GM19328 (cell line): ENCODE measurements around the gene CDT1.

Source experiments
- ATAC-seq: cut with Tn5 transposase; IDR thresholded peaks from one replicate; pipeline ENCODE4 v1.9.1; 2021; ENCODE audit warnings: mild to moderate bottlenecking, moderate library complexity; ENCODE audit not compliant: unreplicated experiment

The CDT1 gene

DNA sequence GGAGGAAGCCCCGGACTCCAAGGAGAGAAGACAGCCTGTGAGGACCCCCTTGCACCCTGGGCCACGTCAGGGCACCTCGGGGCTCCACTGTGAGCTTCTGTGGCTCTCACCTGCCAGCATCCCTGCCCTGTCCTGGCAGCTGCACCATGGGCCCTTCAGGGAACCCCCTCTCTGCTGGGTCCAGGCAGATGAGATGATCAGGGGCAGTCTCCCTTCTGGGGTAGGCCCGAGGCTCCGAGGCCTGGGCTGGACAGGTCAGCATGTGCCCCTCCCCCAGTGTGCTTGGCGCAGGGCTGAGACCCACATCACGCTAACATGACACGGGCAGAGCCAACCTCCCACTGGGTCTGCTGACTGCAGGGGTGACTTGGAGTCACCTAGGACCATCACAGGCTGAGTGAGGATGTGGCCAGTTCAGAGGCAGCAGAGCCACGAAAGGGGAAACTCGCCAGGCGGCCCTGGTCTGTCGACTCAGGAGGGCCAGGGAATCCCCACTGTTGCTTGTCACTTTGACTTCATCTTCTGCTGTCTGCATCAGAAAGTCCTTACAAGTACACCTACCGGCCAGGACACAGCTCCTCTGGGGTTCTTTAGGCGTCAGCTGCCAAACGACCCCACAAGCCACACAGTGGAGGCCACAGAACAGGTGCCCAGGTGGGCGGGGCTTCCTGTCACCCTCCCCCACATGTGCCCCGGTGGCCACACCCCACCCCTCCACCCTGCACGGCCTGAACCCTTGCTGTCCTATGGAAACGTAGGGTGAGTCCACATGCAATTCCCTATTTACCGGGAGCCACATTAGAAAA, 50.9 kb downstream of the CDT1 start:
- no peak for ATAC-seq

DNA sequence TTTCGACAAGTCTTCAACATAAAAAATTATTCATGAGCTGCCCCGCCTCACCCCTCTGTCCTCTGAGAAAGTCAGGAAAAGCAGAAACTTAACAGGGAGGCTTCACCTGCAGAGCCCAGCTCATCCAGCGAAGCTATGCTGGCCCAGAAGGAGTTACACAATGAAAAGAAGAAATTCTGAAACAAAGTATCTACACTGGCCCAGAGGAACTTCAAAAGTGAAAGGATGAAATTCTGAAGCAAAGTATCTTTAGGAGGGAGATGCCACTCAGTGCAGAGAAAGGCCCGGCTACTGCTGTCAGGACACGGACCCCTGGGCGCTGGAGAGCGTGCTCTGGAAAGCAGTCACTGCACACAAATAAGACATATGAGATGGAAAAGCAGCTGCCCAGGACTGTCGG, 51.6 kb downstream of the CDT1 start:
- ATAC-seq = no peak

DNA sequence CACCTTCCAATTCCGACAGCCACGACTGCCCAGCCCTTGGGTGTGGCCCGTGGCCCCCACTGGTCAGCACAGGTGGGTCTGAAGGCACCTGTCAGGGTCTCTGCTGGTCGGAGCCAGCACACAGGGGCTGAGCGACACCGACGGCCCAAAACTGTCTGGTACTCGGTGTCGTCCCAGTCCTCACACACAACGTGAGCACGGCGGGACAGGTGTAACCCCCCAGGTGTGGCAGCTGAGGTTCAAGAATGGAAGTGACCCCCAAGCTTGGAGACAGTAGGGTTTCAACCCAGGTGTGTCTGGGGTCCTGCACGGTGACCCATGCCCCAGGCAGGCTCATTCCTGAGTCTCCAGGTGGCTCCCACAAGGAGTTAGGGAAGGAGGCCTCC, 52.1 kb downstream of the CDT1 start:
- ATAC-seq = no peak

DNA sequence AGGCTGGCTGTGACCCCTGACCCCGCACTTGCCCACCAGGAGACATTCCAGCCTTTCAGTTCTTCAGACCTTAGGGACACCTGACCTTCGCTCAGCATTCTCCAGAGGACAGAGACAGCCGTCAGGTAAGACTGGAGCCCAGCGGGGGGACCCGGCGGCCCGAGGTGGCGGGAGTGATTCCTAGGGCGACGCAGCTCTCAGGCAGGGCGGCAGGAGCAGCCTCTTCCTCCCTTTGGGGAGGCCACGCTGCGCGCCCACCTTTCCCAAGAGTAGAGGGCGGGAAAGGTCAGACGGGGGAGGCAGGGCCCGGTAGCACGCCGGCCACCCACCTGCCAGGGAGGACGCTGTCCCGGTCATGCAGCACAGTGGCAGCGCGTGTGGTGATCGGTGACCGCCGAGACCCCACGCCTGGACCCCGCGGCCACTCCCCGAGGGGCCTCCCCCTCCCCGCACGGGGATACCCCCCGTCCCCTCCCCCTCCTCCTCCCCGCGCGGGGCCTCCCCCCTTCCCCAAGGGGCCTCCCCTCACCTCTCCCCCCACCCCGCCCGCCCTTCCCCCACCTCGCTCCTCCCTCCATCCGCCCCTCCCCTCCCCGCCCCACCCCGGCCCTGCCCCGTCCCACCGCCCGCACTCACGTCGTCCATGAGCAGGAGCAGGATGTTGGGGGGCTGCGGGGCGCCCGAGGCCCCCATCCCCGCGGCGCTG, 52.7 kb downstream of the CDT1 start:
- peak; percentile 17 for ATAC-seq

DNA sequence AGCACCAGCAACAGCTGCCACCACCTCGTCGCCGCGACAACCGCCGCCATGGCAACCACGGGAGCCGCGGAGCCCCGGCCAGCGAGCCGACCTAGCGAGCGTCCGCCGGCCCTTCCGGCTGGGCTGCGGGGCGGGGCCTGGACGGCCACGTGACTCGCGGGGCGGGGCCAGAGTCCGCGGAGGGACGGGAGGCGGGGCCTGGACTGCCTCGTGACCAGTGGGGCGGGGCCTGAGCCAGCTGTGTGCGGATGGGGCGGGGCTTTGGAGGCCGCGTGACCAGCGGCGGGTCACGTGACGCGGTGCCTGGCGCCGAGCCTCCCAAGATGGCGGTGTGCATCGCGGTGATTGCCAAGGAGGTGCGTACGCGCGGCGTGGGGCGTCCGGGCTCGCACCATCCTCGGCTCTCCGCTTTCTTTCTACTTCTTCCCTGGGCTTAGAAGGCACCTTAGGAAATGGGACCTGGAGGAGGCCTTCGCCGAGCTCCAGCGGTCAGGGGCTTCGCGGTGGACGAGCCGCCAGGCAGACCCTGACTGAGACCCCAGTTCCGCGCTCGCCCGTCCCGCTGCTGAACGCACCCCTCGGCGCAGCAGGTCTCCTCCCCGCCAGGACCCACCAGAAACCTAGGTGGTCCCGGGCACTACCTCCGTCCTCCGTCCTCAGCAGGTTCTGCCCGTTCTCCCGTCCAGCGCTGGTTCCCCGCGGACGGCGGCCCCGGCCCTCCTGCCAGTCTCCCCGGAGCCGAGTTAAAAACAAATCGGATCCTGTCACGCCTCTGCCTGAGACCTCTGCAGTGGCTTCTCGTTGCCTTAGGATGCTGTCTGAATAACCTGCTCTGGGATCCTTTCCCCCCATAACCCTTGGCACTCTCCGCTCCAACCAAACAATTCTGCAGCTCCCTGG, 53.5 kb downstream of the CDT1 start, which contains the start of the genes GALNS and TRAPPC2L:
Gene GALNS, minus strand, starts transcription at position 120 of the 900 bp plus-strand sequence. Its CDS starts 70 bp downstream, at position 50.
Gene TRAPPC2L, plus strand, starts transcription at position 300 of the 900 bp plus-strand sequence. Its CDS starts 24 bp downstream, at position 324.
- peak; percentile 82 for ATAC-seq

DNA sequence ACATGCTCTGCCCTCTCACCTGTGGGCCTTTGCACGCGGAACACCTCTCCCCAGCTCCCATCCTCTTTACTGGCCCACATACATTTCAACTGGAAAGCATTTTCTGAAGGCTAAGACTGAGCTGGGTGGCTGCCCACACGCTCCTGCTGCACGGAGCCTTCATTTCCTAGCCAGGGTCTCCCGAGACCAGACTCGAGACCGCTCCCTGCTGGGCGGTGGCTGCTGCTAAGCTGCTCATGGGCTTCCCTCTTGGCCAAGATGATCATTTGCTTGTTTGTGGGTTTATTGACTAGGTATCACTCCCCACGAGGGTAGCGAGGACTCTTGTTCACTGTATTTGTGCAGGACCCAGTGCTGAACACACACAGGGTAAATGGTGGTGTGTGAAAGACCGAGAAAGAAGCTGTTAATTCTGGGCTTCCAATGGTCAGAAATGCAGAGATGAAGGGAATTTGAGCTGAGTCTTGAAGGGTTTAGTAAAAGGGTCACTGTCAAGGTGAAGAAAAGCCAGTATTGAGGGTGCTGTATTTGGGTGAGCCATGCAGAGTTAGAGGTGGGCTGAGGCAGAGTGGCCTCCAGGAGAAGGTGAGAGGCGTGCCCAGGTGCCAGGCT, 54.2 kb downstream of the CDT1 start:
- no peak for ATAC-seq
